CD4-positive, alpha-beta T cell treated with Interleukin-1 beta for 1 hour (primary cell): ENCODE results near the gene BEST4.
"Not testable (repeated sequence)": the region's sequence is repeated elsewhere in the genome, so short reads cannot be mapped to it uniquely, and the experiment has no call there.

Experiments
- DNase-seq, 2 donors: peaks; one replicate each; pipeline ENCODE4 v3.0.0-alpha.2; 2020 to 2022

The BEST4 gene

GRCh38 chr1:44819196-44819607, 31.2 kb upstream of the BEST4 start:
- DNase-seq: no peak

GRCh38 chr1:44817771-44818495, 30.0 kb upstream of the BEST4 start:
- no peak for DNase-seq

GRCh38 chr1:44817307-44817706, 29.3 kb upstream of the BEST4 start:
- no peak for DNase-seq

- DNase-seq: not testable (repeated sequence)
These were observed 28.0 kb upstream of the BEST4 start for GRCh38 chr1:44815926-44816325.

- DNase-seq: no peak
These were observed 25.0 kb upstream of the BEST4 start for GRCh38 chr1:44812822-44813543.

GRCh38 chr1:44811234-44811633, 23.3 kb upstream of the BEST4 start:
- DNase-seq: no peak

- not testable (repeated sequence) for DNase-seq
These were observed 22.8 kb upstream of the BEST4 start for GRCh38 chr1:44810762-44811105.

- peak; percentile 56 to 59 for DNase-seq
These were observed 22.3 kb upstream of the BEST4 start for GRCh38 chr1:44810101-44810761.

GRCh38 chr1:44808938-44809917, 21.3 kb upstream of the BEST4 start:
- DNase-seq: peak; percentile 91 to 92

GRCh38 chr1:44808063-44808937, 20.3 kb upstream of the BEST4 start, which contains the start of gene BTBD19:
BTBD19 (plus strand) TSS chr1:44808523; CDS start chr1:44808821, 298 bp downstream.
- DNase-seq: peak in 1 of 2 donors; percentile 85

GRCh38 chr1:44807364-44808062, 19.5 kb upstream of the BEST4 start:
- peak; percentile 93 to 96 for DNase-seq

GRCh38 chr1:44806704-44807363, 18.9 kb upstream of the BEST4 start, which contains the start of gene DYNLT4:
DYNLT4 (minus strand) TSS chr1:44807351; CDS start chr1:44806668, 683 bp downstream.
- peak in 1 of 2 donors; percentile 35 for DNase-seq

- peak in 1 of 2 donors; percentile 42 for DNase-seq
These were observed 18.2 kb upstream of the BEST4 start for GRCh38 chr1:44806025-44806703.

- peak in 1 of 2 donors; percentile 35 for DNase-seq
These were observed 17.5 kb upstream of the BEST4 start for GRCh38 chr1:44805311-44806024.

GRCh38 chr1:44803312-44804095, 15.5 kb upstream of the BEST4 start:
- DNase-seq: no peak

GRCh38 chr1:44803062-44803311, 15.0 kb upstream of the BEST4 start:
- DNase-seq: no peak

- DNase-seq: peak; percentile 23 to 30
These were observed 14.5 kb upstream of the BEST4 start for GRCh38 chr1:44802306-44803061.
